Amniotic stem cell (primary cell): ENCODE data around the gene SSX2IP.
"Not testable (repeated sequence)": the region's sequence is repeated elsewhere in the genome, so short reads cannot be mapped to it uniquely, and the experiment has no call there.

Source experiments
- DNase-seq: peaks from one replicate; lab custom pipeline; 2025; lab: John Stamatoyannopoulos, UW

The SSX2IP gene, protein sequence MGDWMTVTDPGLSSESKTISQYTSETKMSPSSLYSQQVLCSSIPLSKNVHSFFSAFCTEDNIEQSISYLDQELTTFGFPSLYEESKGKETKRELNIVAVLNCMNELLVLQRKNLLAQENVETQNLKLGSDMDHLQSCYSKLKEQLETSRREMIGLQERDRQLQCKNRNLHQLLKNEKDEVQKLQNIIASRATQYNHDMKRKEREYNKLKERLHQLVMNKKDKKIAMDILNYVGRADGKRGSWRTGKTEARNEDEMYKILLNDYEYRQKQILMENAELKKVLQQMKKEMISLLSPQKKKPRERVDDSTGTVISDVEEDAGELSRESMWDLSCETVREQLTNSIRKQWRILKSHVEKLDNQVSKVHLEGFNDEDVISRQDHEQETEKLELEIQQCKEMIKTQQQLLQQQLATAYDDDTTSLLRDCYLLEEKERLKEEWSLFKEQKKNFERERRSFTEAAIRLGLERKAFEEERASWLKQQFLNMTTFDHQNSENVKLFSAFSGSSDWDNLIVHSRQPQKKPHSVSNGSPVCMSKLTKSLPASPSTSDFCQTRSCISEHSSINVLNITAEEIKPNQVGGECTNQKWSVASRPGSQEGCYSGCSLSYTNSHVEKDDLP

DNA sequence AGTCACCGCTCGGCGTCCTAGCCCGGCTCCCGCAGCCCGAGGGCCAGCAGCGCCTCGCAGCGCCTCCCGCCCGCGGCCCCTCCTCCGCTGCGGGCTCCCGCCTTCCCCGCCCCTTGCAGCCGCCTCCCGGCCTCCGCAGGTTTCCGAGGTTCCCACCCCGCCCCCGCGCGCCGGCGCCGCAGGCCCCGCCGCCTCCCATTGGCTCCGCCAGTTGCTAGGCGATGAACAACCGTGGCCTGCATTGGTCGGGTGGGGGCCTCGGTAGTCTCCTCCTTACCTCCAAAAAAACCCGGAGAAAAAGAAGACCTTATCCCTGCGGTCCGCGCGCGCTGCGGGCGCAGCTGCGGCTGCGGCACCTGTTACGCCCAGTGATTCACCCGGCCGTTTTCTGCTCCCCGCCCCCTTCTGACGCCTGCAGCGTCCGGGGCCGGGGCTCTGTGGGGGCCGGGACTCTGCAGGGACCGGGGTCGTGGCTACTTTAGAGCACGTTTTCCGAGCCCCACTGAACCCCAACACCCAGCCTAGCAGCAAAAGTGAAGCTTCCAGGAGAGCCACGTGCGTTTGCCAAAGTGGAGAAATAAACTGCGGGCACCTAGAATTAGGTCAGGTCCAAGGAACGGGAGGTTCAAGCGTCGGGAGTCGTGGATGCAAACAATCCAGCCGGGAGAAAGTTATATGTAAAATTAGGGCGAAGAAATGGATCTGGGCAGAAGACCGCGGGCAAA lies at the start of gene SSX2IP:
TSS of gene SSX2IP (minus strand) at position 65 of the 725 bp plus-strand sequence. CDS start 19,242 bp downstream, outside the sequence.
- DNase-seq, result peak; percentile 89

DNA sequence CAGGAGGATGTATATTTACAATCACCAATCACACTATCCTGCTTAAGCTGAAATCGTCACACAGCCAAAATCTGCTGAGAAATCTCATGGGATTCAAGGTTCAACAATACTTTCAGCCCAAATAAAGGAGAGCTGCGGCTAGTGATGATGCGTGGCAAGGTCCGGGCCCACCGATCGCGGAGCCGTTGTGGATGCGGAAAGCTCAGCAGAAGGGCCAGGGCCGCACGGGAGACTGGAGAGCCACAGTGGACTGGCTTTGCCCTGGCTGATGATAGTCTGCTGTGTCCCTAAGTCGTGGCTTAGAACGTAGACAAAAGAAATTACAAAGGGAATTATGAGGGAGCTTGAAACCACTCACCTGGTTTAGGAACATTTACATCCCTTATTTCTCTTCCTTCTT lies 48.0 kb upstream of the SSX2IP start:
- DNase-seq, result no peak

DNA sequence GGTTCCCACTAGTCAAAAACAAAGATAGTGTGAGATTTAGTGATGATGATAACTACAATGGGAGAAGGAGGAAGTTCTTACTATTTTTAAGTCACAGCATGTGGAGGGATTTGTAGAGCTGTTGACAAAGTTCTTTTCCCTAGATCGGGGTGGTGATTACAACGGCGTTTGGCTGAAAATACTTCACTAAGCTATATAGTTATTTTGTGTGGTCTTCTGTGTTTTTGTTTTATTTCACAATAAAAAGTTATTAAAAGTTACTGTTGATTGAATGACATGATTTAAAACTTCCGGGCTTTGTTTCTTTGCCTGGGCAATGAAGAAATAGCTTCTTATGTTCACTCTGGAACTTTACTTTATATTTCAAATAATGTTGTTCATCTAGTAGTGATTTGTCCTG lies 47.3 kb upstream of the SSX2IP start:
- DNase-seq, result no peak

DNA sequence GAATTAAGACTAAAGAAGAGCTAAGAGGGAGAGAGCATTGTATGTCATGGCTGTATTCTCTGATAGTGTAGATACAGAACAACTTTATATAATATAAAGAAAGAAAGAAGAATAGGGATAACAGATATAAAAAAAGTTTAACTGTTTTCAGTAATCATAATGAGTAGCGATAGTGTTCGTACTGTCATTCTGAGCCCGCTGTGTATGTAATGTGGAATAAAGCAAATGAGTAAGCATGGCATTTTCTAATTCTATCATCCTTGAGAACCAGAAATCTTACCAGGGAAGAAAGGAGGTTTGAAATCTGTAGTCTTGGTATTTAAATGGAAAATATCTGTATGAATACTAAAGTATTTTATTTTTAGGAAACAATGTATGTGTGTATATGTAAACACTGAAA lies 46.7 kb upstream of the SSX2IP start:
- DNase-seq, result no peak

DNA sequence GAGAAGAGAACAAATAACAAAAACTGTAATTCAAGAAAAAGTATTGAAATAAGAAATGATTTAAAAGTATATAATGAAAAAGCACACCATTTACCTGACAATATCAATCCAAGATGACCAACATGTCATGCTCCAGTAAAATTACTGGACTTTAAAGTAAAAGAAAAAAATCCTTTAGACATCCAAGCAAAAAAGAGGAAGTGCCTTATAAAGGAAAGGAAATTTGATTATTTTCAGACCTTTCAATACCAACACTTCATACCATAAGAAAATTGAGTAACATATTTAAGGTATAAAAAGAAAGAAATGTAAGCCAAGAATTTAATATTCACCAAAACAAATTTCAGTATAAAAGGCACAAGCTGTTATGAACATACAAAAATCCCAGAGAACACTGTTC lies 46.2 kb upstream of the SSX2IP start:
- no peak for DNase-seq

DNA sequence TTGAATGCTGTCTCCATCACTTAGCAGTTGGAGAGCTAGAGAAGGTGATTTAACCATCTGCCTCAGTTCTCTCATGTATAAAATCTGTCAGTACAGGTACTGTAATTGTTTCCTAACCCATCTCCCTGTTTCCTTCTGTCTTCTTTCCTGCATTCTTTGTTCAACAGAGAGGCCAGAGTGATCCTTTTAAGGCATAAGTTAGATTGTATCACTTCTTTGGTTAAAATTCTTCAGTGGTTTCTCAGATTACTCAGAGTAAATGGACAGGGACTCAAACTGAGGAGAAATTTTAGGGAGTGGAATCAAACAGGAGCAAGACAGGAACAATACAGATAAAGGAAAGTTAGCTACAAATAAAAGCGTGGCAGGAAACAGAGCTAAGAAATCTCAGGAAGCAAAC lies 45.2 kb upstream of the SSX2IP start:
- no peak for DNase-seq

DNA sequence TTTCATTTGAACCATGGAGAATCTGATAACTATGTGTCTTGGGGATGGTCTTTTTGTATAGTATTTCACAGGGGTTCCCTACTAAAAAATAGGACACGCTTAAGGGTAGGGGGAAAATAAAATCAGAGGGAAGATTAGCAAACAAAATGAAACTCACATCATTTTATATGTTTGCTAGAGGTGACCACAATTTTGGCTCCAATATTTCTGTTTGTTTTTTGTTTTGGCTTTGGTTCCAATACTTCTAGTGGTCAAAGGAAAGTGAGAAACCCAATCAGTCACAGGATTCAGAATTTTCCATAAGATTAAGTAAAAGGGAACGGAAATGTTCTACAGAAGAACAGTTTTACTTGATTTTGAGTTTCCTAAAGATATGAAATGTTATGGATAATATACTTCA lies 42.3 kb upstream of the SSX2IP start:
- no peak for DNase-seq

DNA sequence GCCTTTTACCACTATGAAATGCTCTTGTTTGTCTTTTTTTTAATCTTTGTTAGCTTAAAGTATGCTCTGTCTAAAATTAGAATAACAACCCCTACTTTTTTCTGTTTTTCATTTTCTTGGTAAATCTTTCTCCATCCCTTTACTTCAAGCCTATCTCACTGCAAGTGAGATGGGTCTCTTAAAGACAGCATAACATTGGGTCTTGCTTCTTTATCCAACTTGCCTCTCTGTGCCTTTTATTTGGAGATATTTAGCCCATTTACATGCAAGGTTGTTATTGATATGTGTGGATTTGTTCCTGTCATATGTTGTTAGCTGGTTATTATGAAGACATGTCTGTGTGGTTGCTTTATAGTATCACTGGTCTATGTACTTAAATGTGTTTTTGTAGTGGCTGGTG lies 41.3 kb upstream of the SSX2IP start:
- DNase-seq, result no peak

DNA sequence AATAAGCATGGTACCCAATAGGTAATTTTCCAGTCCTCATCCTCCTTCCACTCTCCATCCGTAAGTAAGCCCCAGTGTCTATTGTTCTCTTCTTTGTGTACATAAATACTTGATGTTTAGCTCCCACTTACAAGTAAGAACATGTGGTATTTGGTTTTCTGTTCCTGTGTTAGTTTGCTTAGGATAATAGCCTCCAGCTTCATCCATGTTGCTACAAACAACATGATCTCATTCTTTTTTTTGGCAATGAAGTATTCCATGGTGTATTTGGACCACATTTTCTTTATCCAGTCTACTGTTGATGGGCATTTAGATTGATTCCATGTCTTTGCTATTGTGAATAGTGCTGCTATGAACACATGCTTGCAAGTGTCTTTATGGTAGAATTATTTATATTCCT lies 37.5 kb upstream of the SSX2IP start:
- not testable (repeated sequence) for DNase-seq

DNA sequence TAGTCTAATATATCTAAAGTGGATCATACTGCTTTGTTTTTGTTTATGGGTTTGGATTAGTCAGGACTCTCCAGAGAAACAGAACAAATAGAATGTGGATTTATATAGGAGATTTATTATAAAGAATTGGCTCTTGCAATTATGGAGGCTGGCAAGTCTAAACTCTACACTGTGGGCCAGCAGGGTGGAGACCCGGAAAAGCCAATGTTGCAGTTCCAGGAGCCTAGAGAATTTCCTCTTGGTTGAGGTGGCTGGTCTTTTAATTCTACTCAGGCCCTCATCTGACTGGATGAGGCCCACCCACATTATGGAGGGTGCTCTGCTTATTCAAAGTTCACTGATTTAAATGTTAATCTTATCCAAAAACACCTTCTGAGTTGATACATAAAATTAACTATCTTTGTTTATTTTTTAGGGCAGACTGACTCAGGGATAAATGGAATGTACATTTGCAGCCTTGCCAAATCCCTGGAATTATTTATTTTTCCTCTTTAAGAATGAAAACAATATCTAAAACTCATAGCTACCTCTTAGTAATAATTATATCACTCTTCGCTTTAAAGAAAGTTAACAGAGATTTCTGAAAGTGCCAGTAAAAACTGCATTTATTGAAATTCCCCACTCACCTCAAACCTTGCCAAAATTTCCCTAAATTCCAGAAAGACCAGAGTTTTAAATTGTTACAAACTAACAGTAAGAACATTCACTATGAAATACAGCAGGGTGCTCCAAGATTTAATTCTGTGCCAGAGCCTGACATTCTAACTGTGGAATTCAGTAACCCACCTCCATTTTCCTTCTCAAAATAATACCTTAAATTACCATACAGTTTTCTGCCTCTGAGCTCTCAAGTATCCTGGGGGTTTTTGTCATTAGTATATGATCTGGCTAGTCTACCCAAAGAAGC lies 36.6 kb upstream of the SSX2IP start:
- DNase-seq, result no peak

DNA sequence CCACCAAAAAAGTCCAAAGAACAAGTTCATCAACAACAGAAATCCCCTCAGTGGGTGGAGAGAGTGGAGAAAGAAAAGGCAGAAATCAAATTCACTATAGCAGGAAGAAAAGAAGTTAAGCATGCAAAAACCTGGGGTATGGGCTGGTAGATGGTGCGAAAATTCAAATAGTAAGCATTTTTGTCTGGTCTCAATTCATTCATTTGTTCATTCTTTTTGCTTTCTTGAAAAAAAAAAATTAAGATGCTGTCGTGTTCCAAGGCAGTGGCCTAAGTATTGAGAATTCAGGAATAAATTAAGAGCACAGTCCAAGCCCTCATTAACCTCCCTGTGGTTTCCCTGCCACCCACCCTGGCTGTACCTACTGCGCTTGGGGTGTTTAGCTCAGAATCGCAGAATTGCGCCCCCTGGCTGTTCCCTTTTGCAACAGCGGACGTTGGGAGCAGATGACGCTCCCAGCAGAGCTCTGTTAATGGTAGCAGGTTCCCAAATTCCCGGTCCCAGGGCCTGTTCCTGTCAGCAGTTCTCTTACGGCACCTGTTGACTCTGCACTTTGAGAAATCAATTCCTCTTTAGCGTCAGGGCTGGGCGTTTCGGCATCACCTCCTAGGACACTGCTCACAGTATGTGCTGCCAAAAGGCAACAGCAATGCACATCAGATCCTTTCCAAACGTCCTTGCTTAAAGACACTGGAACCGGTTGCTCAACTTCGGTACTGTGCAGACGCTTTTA lies 34.0 kb upstream of the SSX2IP start:
- DNase-seq, result no peak

DNA sequence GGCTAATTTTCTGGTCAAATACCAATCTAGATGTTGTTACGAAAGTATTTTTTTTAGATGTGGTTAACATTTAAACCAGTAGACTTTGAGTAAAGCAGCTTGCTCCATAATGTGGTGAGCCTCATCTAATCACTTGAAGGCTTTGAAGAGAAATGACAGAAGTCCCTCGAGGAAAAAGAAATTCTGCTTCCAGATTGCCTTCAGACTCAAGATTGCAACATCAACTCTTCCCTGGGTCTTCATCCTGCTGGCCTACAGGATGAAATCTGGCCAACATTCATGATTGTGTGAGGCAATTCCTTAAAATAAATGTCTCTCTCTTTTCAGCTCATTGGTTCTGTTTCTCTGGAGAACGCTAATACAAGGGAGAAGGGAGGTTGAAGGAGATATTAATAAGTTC lies 32.5 kb upstream of the SSX2IP start:
- DNase-seq, result no peak

DNA sequence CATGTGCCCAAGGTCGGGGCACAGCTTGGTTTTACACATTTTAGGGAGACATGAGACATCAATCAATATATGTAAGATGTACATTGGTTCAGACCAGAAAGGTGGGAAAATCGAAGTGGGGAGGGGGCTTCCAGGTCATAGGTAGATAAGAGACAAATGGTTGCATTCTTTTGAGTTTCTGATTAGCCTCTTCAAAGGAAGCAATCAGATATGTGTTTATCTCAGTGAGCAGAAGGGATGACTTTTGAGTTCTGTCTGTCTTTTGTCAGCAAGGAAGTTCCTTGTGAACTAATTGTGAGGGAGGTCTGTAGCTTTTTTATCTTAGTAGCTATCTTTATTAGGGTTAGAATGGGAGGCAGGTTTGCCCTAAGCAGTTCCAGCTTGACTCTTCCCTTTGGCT lies 31.6 kb upstream of the SSX2IP start:
- DNase-seq, result not testable (repeated sequence)

DNA sequence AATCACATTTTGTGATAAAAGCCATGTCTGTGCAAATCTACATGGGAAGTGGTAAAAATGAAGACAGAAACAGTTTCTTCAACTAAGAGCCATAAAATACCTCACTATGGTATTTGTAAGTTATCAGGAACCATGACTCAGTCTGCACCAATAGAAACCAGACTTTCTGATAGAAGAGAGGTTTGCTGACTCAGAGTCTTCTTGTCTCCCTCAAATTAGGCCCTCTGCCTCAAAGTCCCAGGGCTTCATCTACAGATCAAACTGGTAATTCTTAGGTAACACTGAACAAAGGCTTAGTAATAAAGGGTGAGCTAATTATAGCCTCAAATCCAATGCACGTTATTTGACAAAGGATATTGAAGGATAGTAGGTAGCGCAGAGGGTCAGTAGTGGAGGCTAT lies 30.9 kb upstream of the SSX2IP start:
- peak; percentile 43 for DNase-seq

DNA sequence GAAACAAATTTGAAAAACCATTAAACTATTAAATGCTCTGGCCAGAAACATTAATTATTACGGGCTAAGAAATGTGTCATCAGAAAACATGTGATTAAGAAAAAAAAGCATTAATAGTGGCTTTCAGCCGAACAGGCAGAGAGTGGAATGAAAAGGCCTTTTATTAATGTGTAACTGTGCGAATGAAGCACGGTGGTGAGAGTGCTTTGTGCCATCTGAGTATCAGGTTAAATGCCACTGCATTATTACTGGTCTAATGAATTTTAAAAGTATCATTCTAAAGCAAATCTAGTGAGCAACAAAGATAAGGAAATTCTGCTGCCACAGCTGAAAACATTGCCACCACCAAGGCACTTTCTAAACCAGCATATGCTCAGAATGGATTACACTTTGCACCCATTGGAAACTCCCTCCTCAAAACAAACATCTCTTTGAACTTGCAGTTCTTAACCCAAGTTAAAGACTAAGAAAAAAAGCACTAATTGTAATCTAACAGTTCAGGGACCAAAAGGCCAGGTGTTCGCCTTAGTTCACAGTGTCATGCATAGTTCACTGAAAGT lies 30.0 kb upstream of the SSX2IP start:
- DNase-seq, result no peak

DNA sequence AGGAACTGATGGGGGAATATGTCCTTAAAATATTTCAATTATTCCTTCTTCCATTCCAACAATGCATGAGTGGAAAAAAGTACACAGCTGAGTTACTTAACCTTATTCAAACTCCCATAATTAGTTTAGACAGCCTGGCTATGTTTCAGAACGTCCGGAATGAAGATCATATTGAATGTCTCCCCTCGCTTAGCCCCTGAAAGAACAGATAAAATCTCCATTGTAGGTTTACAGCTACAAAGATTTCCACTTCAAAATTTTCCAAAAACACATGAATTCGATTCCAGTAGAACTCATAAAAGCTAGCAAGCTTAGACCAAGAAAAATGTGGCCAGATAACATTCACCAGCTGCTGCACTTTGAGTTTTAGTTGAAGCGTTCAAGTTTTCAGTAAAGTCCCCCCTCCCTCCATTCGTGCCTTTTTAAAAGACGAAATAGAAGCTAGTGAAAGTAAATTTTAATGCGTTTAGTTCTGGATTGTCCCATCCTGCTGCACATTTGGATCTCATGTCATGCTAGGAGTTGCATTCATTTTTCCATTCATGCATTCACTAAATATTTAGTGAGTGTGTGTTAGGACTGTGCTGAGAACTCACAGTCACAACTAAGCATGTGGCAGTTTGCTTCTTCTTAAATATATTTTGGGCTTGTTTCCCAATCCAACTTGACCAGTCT lies 29.4 kb upstream of the SSX2IP start:
- DNase-seq, result no peak

DNA sequence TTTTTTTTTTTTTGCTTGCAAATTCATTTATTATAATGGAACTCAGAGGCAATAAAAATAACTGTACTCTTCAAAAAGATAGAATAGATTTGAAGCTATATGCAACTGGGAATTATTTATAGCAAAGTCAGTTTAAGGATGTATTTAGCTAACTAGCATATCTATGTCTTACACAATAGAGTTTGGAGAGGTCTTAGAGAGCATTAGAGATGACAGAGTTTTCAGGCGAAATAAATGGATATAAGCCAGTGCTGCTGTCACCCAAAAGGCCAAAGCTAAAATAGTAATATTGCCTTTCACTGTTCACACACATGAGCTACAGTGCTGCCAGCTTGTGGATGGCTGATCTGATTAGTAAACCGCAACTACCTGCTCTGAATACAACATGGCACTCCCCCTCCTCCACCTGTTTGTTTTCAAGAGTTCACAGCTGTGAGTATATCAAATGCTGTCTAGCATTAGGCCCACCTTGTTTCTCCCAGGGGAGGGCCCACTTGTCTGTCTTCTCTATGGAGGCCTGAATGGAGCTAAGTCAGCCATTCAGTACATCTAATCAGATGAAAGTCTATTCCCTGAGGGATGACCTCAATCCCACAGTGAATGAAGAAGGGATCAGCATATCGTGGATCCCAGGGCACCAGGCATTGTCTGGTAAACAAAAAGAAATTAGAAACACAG lies 25.2 kb upstream of the SSX2IP start:
- no peak for DNase-seq

DNA sequence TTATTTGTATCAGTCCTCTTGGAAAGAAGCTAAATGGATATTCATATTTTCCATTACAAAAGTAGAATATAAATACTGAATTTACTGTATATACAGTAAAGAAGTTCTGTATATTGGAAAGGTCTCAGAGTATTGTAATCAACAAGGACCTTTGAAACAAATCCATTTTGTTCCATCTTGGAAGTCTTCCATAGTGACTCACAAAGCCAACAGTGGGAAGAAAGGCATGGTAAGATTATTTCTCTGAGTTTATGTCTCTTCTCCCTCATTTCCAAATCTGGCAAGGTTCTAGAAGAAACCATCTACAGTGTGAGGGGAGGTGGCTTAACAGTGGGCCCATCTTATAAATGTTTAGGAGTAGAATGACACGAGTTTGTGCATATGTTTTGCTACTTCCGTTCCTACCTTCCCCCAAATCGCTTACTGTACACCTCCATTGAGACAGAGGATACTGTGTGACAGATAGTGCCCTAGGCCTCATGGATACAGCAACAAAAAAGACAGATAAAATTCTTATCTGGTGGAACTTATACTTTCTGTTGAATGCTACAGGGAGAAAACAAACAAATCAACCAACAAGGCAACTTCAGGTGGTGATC lies 22.1 kb upstream of the SSX2IP start:
- DNase-seq, result no peak

DNA sequence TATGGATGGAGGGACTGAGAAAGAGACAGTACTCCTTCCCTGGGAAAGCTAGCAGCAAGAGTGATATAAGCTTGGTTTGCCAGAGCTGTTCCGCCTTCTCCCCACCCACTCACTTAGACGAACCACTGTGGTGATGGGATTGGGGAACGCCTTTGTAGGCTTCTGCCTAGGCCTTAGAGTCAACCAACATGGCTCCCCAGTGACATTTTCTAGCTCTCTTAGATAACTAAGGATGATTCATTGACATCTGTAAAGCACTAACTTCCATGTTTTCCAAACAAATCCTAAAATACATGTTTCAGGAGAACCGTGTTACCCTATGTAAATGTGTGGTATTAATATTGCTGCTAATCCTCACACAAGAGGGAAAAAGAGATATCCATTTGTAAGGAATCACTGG lies 21.6 kb upstream of the SSX2IP start:
- no peak for DNase-seq
